CD4-positive, alpha-beta T cell treated with Interleukin-1 beta for 1 hour (primary cell): ENCODE data around the gene SLC25A44.
A peak's percentile ranks its signal among the peaks of the same experiment; 100 is the strongest.
"Not testable (repeated sequence)": the region's sequence is repeated elsewhere in the genome, so short reads cannot be mapped to it uniquely, and the experiment has no call there.

ENCODE experiments used
- DNase-seq, 2 donors: peaks; one replicate each; pipeline ENCODE4 v3.0.0-alpha.2; 2020 to 2022

The SLC25A44 gene

DNA sequence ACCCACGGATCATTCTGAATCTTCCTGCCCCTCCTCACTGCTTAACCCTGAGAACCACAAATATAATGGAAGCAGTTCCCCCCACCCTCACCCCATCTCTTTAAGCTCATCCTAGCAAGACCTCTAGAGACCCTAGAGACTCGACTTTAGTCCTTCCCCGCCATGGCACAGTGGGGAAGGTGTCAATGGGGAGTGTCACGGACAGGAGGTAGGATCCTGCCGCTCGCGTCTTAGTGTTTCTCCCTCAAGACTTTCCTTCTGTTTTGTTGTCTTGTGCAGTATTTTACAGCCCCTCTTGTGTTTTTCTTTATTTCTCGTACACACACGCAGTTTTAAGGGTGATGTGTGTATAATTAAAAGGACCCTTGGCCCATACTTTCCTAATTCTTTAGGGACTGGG, 18.2 kb downstream of the SLC25A44 start:
- DNase-seq = no peak

- DNase-seq = peak; percentile 95
These were observed 19.1 kb downstream of the SLC25A44 start, which contains the start of gene PMF1 for GRCh38 chr1:156212833-156213643. TSS of gene PMF1 (plus strand) at chr1:156213007. CDS start at chr1:156213016, 9 bp downstream.

DNA sequence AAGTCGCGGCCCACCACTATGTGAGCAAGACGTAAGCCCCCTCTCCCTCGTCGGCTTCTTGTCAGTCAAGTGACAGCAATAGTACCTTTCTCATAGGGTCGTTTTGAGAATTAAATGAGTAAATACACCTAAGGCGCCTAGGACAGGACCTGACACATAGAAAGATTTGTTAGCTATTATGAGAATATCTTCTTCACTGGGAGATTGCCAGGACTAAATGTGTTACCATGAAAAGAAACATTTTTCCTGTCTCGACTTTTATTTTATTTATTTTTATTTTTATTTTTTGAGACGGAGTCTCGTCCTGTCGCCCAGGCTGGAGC, 19.7 kb downstream of the SLC25A44 start:
- DNase-seq = no peak

DNA sequence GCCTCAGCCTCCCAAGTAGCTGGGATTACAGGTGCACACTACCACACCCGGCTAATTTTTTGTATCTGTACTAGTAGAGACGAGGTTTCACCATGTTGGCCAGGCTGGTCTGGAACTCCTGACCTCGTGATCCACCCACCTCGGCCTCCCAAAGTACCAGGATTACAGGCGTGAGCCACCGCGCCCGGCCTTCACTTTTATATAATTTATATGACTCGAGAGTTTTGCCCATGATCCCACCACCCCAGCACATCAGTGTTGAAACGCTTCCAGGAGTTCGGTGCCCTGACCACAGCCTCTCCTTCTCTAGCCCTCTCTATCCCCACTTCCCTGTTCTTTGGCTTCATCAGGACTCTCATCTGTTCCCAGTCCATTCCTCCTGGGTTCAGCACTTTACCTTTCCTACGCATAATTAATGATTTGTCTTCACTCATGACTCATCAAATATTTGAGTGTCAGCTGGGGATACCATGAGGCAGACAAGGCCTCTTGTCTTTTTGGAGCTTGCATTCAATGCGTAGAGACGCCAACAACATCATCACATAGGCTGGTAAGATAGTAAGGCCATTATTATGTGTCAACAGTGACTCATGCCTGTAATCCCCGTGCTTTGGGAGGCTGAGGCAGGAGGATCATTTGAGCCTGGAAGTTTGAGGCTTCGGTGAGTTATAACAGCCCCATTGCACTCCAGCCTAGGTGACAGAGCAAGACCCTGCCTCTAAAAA, 20.3 kb downstream of the SLC25A44 start:
- no peak for DNase-seq

DNA sequence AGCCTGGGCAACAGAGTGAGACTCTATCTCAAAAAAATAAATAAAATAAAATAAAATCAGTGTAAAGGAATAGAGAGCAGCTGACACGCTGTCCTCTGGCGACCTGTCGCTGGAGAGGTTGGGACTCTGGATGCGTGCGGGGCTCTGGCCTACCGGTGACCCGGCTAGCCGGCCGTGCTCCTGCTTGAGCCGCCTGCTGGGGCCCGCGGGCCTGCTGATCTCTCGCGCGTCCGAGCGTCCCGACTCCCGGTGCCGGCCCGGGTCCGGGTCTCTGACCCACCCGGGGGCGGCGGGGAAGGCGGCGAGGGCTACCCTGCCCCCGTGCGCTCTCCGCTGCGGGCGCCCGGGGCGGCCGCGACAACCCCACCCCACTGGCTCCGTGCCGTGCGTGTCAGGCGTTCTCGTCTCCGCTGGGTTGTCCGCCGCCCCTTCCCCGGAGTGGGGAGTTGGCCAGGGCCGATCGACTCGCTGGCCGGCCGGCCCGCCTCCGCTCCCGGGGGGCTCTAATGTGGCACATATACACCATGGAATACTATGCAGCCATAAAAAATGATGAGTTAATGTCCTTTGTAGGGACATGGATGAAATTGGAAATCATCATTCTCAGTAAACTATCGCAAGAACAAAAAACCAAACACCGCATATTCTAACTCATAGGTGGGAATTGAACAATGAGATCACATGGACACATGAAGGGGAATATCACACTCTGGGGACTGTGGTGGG, 22.6 kb downstream of the SLC25A44 start:
- DNase-seq = not testable (repeated sequence)

DNA sequence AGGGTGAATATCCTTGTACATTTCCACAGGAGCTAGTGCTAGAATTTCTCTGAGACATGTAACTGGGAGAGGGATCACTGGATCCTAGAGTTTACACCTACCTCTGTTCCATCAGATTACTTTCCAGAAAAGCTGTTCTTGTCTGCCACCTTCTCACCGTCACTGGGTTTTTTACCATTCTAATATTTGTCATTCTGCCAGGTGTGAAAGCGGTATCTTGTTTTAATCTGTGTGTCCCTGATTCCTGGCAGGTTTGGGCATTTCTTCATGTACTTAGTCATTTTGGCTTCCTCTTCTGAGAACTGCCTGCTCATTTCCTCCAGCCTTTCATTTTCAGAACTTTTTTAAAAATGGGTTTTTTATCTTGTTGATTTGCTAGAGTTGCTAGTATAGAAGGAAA, 24.0 kb downstream of the SLC25A44 start:
- DNase-seq = peak in 1 of 2 donors; percentile 48

GRCh38 chr1:156220226-156220625, 26.3 kb downstream of the SLC25A44 start:
- DNase-seq = no peak

DNA sequence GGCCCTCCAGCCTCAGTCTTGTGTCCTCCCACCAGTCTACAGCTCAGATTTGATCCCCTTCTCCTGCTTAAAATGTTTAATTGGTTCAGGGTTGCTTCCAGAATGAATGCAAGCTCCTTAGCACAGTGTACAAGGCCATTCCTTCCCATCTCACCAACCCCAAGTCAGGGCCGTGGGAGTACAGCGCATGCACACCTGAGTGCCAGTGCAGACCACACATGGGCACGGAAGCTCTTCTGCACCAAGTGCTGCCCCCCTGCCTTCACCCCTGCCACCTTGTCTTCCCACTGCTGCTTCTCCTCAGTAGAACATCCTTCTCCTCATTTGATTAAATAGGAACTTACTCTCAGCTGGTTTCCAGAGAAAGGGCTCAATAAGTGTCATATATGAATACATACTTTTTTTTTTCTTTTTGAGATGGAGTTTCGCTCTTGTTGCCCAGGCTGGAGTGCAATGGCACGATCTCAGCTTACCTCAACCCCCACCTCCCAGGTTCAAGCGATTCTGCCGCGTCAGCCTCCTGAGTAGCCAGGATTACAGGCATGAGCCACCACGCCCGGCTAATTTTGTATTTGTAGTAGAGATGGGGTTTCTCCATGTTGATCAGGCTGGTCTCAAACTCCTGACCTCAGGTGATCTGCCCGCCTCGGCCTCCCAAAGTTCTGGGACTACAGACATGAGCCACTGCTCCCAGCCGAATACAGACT, 28.2 kb downstream of the SLC25A44 start:
- DNase-seq = no peak

DNA sequence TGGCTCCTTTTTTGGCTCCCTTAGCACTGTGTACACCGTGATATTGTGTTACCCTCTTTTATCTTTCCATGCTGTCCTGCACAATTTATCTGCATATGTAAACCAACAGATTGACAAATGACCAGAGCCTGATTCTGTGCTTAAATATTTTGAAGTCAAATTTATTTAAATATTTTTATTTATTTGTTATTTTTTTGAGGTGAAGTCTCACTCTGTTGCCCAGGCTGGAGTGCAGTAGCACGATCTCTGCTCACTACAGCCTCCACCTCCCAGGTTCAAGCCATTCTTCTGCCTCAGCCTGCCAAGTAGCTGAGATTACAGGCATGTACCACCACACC, 31.7 kb downstream of the SLC25A44 start:
- no peak for DNase-seq

GRCh38 chr1:156226116-156226538, 32.2 kb downstream of the SLC25A44 start:
- DNase-seq = no peak

DNA sequence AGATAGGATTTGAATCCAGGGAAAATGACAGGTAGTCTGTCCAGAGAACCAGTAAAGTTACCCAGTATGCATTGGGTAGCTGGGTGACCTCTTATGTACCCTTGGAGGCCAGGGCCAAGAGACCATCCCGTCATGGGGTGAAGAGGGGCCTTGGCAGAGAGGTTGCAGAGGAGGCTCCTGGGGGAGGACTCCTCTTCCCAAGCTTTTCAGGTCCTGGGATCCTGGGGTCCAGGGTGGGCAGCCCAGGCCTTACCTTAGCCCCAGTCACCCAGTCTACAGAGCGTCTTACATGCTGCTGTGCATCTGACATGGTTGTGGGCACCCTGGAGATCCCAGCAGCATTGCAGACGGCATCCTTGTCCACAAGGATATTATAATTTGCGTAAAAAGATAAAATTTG, 32.9 kb downstream of the SLC25A44 start:
- DNase-seq = no peak

GRCh38 chr1:156228501-156228900, 34.6 kb downstream of the SLC25A44 start:
- DNase-seq = no peak

DNA sequence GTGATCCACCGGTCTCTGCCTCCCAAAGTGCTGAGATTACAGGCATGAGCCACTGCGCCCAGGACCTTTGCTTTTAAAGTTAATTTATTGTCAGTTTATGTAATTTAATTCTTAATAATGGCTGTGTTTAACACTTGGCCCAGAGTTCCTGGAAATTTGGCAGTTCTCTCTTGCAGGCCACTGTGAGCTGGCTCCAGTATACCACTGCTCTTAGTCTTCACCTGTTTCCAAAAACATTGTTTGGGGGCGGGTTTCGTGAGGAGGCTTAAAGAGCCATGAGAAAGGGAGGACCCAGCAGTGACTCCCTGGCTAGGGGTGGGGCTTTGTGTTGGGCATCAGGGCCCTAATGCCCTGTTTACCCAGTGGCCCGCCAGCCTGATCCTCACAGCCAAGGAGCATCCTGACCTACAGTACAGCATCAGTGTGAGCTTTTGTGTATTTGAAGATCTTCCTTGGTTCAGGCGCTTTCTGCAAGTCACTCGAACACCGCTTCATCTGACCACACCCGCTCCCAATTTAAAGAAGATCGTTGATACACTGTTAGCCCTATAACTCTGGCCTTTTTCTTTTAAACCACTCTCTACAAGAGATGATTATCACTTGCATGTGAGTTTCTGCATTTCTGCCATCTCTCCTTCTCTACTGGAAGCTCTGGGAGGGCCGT, 36.0 kb downstream of the SLC25A44 start:
- DNase-seq = no peak

GRCh38 chr1:156230473-156230837, 36.6 kb downstream of the SLC25A44 start:
- DNase-seq = no peak

DNA sequence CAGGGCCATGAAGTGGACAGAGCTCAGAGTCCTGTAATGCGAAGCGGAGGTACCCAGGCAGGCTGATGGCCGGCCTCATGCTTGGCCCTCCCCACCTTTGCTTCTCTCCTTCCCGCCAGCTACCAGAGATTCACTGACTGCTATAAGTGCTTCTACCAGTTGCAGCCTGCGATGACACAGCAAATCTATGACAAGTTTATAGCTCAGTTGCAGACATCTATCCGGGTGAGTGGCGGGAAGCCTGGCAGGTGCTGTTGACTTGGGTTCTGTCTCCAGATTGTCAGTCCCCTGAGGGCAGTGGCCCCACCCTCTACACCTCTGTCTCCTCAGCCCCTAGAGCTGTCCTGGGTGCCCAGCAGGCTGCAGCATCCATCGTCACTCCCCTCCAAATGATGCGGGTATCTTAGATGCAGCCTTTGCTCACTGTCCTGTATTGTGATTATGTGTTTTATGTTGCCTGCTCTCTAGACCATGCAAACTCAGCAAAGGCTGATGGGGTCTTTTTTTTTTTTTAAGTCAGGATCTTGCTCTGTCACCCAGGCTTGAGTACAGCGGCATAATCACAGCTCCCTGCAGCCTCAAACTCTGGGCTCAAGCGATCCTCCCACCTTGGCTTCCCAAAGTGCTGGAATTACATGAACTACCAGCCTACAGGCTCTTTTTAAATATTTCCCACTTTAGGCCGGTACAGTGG, 38.4 kb downstream of the SLC25A44 start:
- DNase-seq = no peak

- no peak for DNase-seq
These were observed 39.7 kb downstream of the SLC25A44 start for GRCh38 chr1:156233426-156234127.

- DNase-seq = no peak
These were observed 42.3 kb downstream of the SLC25A44 start for GRCh38 chr1:156236164-156236563.

DNA sequence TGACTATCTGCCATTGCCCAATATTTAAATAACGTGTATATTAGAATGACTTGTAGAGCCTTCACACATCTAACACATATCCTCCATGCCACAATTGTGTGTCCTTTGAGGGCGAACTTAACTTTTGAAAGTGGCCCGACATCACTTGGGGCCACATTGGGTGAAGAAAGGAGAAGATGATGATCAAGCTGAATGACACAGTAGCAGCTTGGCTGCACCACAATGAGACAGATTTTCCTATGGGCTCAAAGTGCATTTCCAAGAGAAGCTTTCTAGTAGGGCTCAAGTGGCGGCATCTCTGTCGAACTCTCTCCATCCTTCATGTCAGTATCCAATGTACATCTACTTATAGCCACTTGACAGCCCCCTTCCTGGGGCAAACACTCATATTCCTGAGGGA, 44.3 kb downstream of the SLC25A44 start:
- no peak for DNase-seq

DNA sequence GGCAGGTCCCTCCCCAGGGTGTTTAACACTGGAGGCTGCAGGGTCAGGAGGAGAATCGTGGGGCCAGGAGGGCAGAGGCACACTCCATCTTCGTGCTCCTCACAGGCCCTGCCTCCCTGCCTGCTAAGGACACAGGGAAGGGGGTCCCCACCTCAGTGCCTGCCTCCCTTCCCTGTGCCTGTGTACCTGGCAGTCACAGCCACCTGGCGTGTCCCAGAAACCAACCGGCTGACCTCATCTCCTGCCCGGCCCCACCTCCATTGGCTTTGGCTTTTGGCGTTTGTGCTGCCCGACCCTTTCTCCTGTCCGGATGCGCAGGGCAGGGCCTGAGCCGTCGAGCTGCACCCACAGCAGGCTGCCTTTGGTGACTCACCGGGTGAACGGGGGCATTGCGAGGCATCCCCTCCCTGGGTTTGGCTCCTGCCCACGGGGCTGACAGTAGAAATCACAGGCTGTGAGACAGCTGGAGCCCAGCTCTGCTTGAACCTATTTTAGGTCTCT, 47.5 kb downstream of the SLC25A44 start:
- no peak for DNase-seq

GRCh38 chr1:156241926-156242325, 48.0 kb downstream of the SLC25A44 start, which contains the start of gene BGLAP:
TSS of gene BGLAP (plus strand) at chr1:156242184. CDS start at chr1:156242232, 48 bp downstream.
- no peak for DNase-seq

DNA sequence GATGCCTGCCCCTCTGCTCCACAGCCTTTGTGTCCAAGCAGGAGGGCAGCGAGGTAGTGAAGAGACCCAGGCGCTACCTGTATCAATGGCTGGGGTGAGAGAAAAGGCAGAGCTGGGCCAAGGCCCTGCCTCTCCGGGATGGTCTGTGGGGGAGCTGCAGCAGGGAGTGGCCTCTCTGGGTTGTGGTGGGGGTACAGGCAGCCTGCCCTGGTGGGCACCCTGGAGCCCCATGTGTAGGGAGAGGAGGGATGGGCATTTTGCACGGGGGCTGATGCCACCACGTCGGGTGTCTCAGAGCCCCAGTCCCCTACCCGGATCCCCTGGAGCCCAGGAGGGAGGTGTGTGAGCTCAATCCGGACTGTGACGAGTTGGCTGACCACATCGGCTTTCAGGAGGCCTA, 48.8 kb downstream of the SLC25A44 start:
- no peak for DNase-seq
